Activated CD4-positive, alpha-beta T cell treated with anti-CD3 and anti-CD28 coated beads, Interleukin-10, Interleukin-2, amounts not matched to agents 100 ng/mL and 50 ng/mL, durations not matched to agents 16 hours and 8 hours (primary cell): ENCODE measurements around the gene MTAP.
A peak's percentile ranks its signal among the peaks of the same experiment; 100 is the strongest.

Source experiments
- DNase-seq: peaks from one replicate; pipeline ENCODE4 v3.0.0-alpha.2; 2020

The MTAP gene

DNA sequence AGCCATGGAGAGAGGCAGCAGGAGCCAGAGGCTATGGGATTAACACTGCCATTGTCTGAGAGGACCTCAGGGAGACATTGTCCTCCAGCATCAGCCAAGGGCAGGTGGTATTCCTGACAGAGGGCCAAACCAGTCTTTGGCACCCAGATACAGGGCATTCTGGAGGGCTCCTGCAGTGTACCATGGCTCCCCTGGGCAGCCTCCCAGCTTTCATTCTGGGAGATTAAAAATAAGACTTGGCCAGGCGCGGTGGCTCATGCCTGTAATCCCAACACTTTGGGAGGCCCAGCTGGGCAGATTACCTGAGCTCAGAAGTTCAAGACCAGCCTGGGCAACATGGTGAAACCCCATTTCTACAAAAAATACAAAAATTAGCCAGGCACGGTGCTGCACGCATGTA lies 4.2 kb downstream of the MTAP start:
- no peak for DNase-seq

DNA sequence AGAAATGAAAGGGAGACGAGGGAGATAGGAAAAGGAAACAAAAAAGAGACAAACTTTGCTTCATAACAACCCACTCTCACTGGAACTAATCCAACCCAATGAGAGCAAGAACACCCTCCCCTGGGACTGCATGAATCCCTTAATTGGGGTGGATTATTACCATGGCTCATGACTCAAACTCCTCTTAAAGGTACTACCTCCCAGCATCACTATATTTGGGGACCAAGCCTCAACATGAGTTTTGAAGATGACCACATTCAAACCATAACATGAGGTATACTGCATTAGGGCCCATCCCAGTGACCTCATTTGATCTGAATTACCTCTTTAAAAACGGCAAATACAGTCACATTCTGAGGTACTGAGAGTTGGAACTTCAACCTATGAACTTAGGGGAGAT lies 8.0 kb downstream of the MTAP start:
- DNase-seq = no peak

GRCh38 chr9:21810881-21811280 lies 8.4 kb downstream of the MTAP start:
- DNase-seq = no peak

- no peak for DNase-seq
Measured at GRCh38 chr9:21811914-21812313, 9.5 kb downstream of the MTAP start.

- DNase-seq = peak; percentile 35
Measured at GRCh38 chr9:21812415-21812814, 10.0 kb downstream of the MTAP start.

- peak; percentile 74 for DNase-seq
Measured at GRCh38 chr9:21812946-21813568, 10.6 kb downstream of the MTAP start.

DNA sequence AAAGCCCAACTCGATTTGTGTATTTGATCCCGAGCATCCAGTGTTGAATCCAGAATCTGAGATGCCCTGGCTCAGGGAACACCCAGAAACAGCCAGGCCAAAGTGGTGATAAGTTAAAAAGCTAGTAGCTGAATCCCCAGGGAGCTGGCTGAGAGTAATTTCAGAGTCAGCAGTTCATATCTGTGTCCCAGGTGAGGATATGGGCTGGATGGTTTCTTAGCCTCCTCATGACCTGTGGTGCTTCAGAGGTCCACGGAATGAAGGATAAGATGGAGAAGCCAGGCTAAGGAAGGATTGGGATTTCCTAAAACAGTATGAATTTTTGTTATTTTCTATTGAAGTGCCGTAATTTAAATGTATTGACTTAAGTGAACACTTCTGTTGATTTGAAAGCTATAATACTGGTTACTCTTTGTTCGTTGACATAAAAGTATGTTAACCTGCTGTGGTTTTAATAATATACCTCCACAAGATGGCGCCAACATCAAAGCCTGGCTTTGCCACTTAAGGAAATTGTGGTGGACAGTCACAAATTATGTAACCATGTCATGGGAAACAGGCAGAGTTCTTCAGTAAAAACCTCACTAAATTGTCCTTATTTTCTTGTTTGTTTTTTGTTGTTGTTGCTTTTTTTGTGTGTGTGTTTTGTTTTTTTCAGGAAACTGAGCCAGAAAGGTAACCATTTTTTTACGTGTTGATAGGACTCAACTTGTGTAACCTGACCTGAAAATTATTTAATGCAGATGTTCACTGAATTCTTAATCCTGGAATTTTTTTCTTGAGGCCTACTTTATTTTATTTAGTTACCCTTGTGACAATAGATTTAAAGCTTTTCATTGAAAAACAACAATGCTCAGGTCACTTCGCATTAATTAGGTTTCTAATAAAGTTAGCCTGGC lies 11.4 kb downstream of the MTAP start:
- DNase-seq = peak; percentile 78

DNA sequence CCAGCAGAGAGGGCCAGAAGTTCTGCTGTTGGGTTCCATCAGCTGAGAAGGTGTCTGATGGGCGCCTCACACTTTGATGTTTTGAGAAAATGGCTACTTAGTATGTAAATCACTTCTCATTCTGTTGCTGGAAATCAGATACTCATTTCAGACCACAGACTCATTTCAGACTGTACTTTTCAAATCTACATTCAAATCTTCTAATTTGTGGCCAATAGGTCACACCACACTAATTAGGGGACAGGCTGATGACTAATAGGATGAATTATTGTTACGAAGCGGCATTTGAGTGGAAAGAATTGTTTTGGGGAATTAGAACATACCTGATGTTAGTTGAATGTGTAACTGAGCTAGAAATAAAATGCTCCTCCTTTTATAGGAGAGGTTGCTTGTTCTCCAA lies 13.2 kb downstream of the MTAP start:
- DNase-seq = peak; percentile 24

DNA sequence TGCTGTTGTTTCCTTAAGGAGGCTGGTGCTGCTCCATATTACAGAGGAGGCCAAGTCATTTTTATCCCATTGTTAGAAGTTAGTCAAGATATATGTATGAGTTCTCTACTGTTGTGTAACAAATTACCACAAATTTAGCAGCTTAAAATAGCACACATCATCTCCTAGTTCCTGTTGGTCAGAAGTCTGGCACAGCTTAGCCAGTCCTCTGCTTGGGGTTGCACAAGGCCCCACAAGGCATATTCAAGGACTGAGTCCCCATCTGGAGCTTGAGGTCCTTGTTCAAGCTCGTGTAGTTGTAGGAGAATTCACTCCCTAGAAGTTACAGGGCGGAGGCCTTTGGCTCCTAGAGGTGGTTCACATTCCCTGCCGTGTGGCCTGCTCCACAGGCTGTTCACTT lies 14.7 kb downstream of the MTAP start:
- no peak for DNase-seq

- DNase-seq = no peak
Measured at GRCh38 chr9:21825637-21826036, 23.2 kb downstream of the MTAP start.

- peak; percentile 51 for DNase-seq
Measured at GRCh38 chr9:21828853-21829410, 26.5 kb downstream of the MTAP start.

DNA sequence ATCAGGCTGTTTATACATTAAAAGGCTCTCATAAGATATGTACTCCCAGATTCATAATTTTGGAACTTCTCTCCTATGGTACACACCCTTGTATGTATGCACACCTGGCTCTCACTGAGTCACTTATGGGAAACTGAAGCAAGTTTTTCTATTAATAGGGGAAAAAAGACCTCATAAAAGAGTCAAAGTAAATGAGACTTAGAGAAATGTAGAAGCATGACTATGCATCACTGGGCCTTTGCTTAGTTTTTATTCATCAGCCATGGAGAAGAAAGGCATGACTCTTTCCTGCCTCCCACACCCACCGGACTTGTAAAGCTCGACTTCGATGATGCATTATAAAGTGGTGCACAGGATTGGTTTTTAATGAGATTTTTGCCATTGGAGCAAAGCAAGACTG lies 28.2 kb downstream of the MTAP start:
- no peak for DNase-seq

GRCh38 chr9:21831841-21832509 lies 29.5 kb downstream of the MTAP start:
- peak; percentile 87 for DNase-seq

DNA sequence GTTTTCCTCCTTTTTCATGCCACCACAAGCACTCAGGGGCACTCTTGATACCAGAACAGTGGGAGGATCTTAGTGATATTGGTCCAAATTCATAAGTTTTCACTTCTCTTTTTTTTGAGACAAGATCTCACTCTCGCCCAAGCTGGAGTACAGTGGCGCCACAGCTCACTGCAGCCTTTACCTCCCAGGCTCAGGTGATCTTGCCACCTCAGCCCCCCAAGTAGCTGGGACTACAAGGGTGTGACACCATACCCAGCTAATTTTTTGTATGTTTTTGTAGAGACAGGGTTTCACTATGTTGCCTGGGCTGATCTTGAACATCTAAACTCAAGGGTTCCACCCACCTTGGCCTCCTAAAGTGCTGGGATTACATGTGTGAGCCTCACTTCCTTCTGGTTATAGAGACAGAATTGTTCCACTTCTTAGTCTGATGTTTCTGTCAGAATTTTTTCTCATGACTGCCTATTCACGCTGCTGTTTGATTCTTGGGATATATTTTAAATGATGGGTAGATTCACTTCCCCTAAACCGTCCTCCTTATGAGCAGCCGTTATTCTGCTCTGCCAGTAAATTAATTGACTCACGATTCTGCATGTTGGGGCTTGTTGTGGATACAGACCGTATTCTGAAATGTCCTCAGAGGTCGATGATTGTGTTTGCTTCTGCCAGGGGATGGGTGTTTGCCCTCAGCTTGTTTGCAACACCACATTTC lies 30.8 kb downstream of the MTAP start:
- DNase-seq = no peak

DNA sequence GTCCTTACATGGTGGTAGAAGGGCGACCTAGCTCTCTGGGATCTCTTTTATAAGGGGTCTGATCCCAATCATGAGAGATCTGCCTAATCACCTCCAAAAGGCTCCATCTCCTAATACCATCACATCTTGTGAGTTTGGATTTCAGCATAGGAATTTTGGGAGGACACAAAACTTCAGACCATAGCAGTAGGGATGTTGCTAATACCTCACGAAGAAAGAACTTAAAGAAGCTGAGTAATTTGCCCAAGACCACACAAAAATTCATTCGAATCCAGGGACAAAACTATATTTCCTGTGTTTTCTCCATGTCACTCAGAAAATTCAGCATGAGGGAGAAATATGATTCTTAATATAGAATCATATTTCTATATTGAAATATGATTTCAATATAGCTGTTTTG lies 32.7 kb downstream of the MTAP start:
- no peak for DNase-seq

GRCh38 chr9:21836437-21837161 lies 34.2 kb downstream of the MTAP start:
- DNase-seq = no peak

DNA sequence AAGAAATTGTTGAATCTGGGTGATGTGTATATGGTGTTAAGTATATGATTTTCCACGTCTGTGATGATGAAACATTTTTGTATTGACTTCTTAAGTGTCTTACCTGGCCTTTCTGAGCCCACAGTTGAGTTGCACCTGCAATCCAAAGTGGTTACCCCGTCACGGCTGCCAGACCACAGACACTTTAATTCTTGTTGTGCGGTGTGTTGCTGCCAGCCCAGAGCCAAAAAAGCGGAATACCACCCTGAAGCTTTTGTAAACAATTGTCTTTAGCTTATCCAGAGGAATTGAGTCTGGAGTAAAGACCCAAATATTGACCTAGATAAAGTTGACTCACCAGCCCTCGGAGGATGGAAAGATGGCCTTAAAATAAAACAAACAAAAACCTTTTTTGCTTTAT lies 35.1 kb downstream of the MTAP start:
- DNase-seq = no peak

GRCh38 chr9:21840647-21841046 lies 38.2 kb downstream of the MTAP start:
- no peak for DNase-seq

GRCh38 chr9:21841133-21841532 lies 38.7 kb downstream of the MTAP start:
- DNase-seq = no peak

GRCh38 chr9:21848615-21849014 lies 46.2 kb downstream of the MTAP start:
- no peak for DNase-seq

GRCh38 chr9:21852754-21853153 lies 50.3 kb downstream of the MTAP start:
- peak; percentile 78 for DNase-seq

- no peak for DNase-seq
Measured at GRCh38 chr9:21853414-21853813, 51.0 kb downstream of the MTAP start.
